Nephron progenitor cell (in vitro differentiated cells): ENCODE results near the gene TEX51.
A peak's percentile ranks its signal among the peaks of the same experiment; 100 is the strongest.

Experiments
- DNase-seq: peaks from one replicate; pipeline ENCODE4 v3.0.0; 2021
- H3K27ac Mint-ChIP-seq: 2 replicates; pipeline ENCODE4 v1.8.0; 2021; ENCODE audit warnings: mild to moderate bottlenecking, moderate library complexity, mixed read lengths
- H3K27me3 Mint-ChIP-seq: 2 replicates; pipeline ENCODE4 v1.8.0; 2021; ENCODE audit warnings: mild to moderate bottlenecking, low read depth, mixed read lengths; ENCODE audit not compliant: poor library complexity
- H3K36me3 Mint-ChIP-seq: 2 replicates; pipeline ENCODE4 v1.8.0; 2021; ENCODE audit warnings: low read depth, mixed read lengths
- H3K4me1 Mint-ChIP-seq: 2 replicates; pipeline ENCODE4 v1.8.0; 2021; ENCODE audit warnings: mixed read lengths
- H3K4me3 Mint-ChIP-seq: 2 replicates; pipeline ENCODE4 v1.8.0; 2021; ENCODE audit warnings: mild to moderate bottlenecking, moderate library complexity, mixed read lengths
- H3K9me3 Mint-ChIP-seq: 2 replicates; pipeline ENCODE4 v1.8.0; 2021; ENCODE audit warnings: mild to moderate bottlenecking, moderate library complexity, mixed read lengths
- TF ChIP-seq, protein P1 (sequence below): fragments of 200-600 bp; sonication (generic); IDR thresholded peaks from 2 replicates; pipeline ENCODE4 v1.5.0; 2021; ENCODE audit warnings: antibody characterized with exemption

The TEX51 gene

DNA sequence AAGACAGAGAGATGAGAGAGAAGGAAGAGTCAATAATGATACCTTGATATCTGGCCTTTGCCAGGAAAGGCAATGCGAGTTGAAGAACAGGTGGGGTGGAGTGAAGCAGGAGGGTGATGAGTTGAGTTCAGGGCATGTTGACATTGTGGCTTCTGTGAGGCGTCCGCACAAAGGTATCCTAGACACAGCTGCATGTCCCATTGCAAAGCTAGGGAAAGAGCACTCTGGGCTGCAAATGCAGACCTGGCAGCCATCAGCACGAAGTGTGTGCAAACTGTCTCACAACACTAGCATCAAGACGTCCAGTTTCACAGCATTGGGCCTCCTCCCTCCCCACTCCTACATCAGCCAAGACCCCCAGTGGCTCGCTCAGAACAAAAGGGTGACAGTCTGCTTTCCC is 36.1 kb downstream of the TEX51 start:
- TF ChIP-seq, protein P1, sequence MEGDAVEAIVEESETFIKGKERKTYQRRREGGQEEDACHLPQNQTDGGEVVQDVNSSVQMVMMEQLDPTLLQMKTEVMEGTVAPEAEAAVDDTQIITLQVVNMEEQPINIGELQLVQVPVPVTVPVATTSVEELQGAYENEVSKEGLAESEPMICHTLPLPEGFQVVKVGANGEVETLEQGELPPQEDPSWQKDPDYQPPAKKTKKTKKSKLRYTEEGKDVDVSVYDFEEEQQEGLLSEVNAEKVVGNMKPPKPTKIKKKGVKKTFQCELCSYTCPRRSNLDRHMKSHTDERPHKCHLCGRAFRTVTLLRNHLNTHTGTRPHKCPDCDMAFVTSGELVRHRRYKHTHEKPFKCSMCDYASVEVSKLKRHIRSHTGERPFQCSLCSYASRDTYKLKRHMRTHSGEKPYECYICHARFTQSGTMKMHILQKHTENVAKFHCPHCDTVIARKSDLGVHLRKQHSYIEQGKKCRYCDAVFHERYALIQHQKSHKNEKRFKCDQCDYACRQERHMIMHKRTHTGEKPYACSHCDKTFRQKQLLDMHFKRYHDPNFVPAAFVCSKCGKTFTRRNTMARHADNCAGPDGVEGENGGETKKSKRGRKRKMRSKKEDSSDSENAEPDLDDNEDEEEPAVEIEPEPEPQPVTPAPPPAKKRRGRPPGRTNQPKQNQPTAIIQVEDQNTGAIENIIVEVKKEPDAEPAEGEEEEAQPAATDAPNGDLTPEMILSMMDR = no peak
- Mint-ChIP-seq H3K27ac (no peak overlapping the region), H3K4me3 (no peak overlapping the region), H3K9me3 (peaks cover 15% of the 10 kb centered on the region), H3K4me1 (peaks cover 40% of the 10 kb centered on the region), H3K27me3 (peaks cover 14% of the 10 kb centered on the region), H3K36me3 (no peaks in the 10 kb centered on the region)
- no peak for DNase-seq

DNA sequence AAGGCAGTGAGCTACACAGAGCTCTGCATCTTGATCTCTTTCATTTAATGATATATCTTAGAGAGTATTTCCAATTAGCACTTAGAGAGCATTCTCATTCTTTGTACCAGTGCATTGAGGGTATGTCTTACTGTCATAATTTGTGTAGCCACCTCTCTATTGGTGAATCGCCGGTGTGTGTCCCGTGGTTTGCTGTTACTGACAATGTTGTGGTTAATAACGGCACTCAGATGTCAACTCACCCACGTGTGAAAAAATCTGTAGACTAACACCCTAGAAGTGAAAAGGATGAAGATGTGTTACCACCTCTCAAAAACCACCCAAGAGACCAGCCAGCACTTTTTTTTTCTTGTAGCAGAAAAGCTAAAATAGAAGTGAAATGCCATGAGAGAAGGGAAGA is 37.1 kb downstream of the TEX51 start:
- Mint-ChIP-seq H3K9me3 (peaks cover 14% of the 10 kb centered on the region), H3K27me3 (peaks cover 9% of the 10 kb centered on the region), H3K4me1 (peaks cover 40% of the 10 kb centered on the region), H3K4me3 (no peak overlapping the region), H3K27ac (peak overlapping the region; percentile 78), H3K36me3 (no peaks in the 10 kb centered on the region)
- TF ChIP-seq, protein P1 = no peak
- DNase-seq = no peak

DNA sequence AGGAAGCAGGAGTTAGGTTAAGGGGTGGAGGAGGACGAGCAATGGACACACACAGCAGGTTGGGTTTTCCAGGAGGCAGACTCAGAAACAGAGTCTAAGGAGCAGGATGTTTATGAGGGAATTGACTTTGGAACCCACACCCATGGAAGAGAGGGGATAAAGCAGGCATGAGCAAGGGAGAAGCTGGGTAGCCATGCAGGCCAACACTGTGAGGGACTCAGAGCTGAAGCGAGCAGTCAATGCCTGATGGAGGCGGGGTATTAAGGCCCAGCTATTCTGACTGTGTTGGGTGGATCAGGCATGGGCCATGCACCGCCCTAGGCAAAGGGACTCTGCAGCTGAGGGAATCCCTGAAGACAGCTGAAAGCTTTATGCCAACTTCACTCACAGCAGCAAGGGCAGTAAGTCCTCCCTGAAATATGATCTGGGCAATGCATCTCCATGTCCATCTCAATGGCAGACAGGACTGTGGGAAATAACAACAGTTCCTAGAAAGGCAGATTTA is 37.6 kb downstream of the TEX51 start:
- Mint-ChIP-seq H3K4me1 (peaks cover 40% of the 10 kb centered on the region), H3K27ac (peak overlapping the region; percentile 78), H3K36me3 (no peaks in the 10 kb centered on the region), H3K27me3 (peaks cover 9% of the 10 kb centered on the region), H3K4me3 (peak overlapping the region; percentile 36), H3K9me3 (peaks cover 14% of the 10 kb centered on the region)
- DNase-seq = no peak
- TF ChIP-seq, protein P1 = no peak

DNA sequence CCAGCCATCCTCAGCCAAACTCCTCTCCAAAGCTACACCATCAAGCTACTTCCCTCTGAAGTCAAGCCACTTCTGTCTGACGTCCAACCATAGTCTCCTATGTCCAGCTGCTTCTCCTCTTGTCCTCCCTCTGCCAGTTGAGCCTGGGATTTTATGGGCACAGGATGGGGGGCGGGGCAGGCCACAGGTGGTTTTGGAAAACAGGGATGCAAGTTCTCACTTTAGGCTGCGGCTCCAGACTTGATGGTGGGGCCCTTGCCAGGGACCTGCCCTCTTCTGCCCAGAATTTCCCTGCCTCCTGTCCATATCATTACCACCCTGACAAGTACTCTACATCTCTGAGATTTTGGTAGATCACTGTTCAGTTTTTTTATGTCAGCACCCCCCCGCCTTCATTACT is 41.6 kb downstream of the TEX51 start:
- TF ChIP-seq, protein P1 = no peak
- H3K36me3 Mint-ChIP-seq = peaks cover 8% of the 10 kb centered on the region
- DNase-seq = no peak
- H3K4me1 Mint-ChIP-seq = peaks cover 14% of the 10 kb centered on the region
- no peak overlapping the region for H3K27ac Mint-ChIP-seq
- peaks cover 12% of the 10 kb centered on the region for H3K27me3 Mint-ChIP-seq
- H3K9me3 Mint-ChIP-seq = peaks cover 51% of the 10 kb centered on the region
- H3K4me3 Mint-ChIP-seq = no peak overlapping the region

DNA sequence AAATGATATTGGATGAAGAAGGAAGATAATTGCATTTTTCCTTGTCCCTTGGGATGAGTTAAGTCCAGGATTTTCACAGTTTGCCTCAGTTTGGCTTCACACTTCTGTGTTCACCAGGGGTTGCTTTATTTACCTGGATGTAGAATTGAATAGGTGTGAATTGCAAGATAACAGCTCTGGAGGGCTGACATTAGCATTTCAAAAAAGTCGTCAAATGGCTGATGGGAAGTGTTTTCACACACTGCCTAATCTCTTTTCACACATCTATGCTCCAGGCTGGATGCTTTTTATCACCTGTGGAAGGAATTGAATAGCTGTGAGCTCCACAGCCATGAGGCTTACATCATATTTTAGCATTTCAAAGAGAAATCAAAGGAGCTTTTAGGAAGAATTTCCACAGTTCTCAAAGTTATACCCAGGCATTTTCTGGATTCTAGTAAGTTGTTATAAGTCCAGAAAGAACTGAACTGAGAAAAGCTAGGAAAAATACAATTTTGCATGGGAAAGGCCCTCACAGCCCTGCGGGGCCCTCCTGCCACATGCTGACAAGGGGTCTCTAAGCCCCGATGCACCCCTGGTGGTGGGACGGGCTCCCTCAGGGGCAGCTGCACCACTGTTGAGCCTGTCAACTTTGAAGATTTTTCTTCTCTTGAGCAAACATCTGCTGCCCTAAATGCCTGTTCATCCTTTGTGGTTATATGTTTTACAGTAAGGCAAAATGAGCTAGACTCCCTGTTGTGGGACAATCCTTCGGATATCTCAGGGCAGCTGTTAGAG is 43.9 kb downstream of the TEX51 start:
- TF ChIP-seq, protein P1 = no peak
- peaks cover 11% of the 10 kb centered on the region for H3K4me1 Mint-ChIP-seq
- no peak for DNase-seq
- peaks cover 8% of the 10 kb centered on the region for H3K27me3 Mint-ChIP-seq
- H3K4me3 Mint-ChIP-seq = no peak overlapping the region
- no peak overlapping the region for H3K27ac Mint-ChIP-seq
- H3K9me3 Mint-ChIP-seq = peaks cover 57% of the 10 kb centered on the region
- H3K36me3 Mint-ChIP-seq = peaks cover 8% of the 10 kb centered on the region
